Activated T-cell treated with anti-CD3 and anti-CD28 coated beads, Interleukin-2, amount 50 U/mL, for 4 hours (primary cell): Measurements from ENCODE around the gene CISD3. TPM values are rescaled to one million over a fixed set of nuclear protein-coding genes. Genes with fewer than 3 reads are reported as not detected.
A peak's percentile ranks its signal among the peaks of the same experiment; 100 is the strongest.

Experiments
- ATAC-seq, 2 donors: fragments of 200-7000 bp; cut with Tn5 transposase; one replicate each; pipeline ENCODE4 v1.10.0; 2021
- DNase-seq: peaks from one replicate; pipeline ENCODE4 v3.0.0-alpha.2; 2020
- H3K27me3 Mint-ChIP-seq: one replicate; pipeline ENCODE4 v1.8.0; 2021; ENCODE audit warnings: low read depth, mixed read lengths
- H3K36me3 Mint-ChIP-seq: one replicate; pipeline ENCODE4 v1.8.0; 2022; ENCODE audit warnings: mixed read lengths; ENCODE audit not compliant: insufficient read depth
- H3K4me1 Mint-ChIP-seq: one replicate; pipeline ENCODE4 v1.8.0; 2021; ENCODE audit warnings: low read depth, mixed read lengths
- H3K4me3 Mint-ChIP-seq: one replicate; pipeline ENCODE4 v1.8.0; 2021; ENCODE audit warnings: mild to moderate bottlenecking, moderate library complexity, mixed read lengths
- H3K9me3 Mint-ChIP-seq: one replicate; pipeline ENCODE4 v1.8.0; 2021; ENCODE audit warnings: mixed read lengths
- total RNA-seq, 3 donors: library from RNA; stranded (reverse); gene quantifications; one replicate each; pipeline ENCODE4 v1.2.1, GENCODE V29; 2021

Gene CISD3
- total RNA-seq, 3 donors from 2014 or later: 47.2 to 73.3 (median 67.8) TPM

- H3K9me3 Mint-ChIP-seq: no peaks in the 10 kb centered on the region
- H3K4me1 Mint-ChIP-seq: no peaks in the 10 kb centered on the region
- no peaks in the 10 kb centered on the region for H3K36me3 Mint-ChIP-seq
- DNase-seq (no peak), ATAC-seq (no peak)
- peaks cover 11% of the 10 kb centered on the region for H3K27me3 Mint-ChIP-seq
- H3K4me3 Mint-ChIP-seq: no peak overlapping the region
These were observed 10.7 kb downstream of the CISD3 start for GRCh38 chr17:38740806-38741205.

- H3K4me3 Mint-ChIP-seq: no peak overlapping the region
- H3K36me3 Mint-ChIP-seq: no peaks in the 10 kb centered on the region
- no peaks in the 10 kb centered on the region for H3K4me1 Mint-ChIP-seq
- no peaks in the 10 kb centered on the region for H3K9me3 Mint-ChIP-seq
- DNase-seq (no peak), ATAC-seq (no peak)
- peaks cover 18% of the 10 kb centered on the region for H3K27me3 Mint-ChIP-seq
These were observed 11.3 kb downstream of the CISD3 start for GRCh38 chr17:38741461-38741860.

DNA sequence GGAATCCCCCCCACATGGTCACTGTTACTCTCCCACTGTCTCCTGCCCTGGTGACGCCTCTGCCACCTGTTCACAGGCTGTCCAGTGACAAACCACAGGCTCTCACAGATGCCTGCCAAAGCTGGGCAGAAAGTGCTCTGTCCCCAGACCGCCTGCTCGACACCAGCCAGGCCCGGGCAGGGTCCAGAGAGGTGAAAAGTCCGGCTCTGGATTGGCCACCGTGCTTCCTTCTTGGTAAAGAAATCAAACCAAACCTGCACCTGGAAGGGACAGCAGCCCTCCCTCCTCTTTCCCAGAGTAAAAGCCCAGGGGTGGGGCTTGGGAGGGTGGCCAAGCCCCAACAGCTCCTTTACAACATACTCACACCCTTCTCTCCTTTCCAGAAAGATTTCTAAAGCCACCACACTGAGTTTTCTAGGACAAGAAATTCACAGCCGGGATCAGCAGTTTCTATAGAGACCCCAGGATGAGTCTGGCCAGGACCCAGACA lies 11.8 kb downstream of the CISD3 start:
- Mint-ChIP-seq H3K4me1 (peaks cover 4% of the 10 kb centered on the region), H3K9me3 (no peaks in the 10 kb centered on the region), H3K4me3 (no peak overlapping the region), H3K36me3 (no peaks in the 10 kb centered on the region), H3K27me3 (peaks cover 23% of the 10 kb centered on the region)
- DNase-seq (no peak), ATAC-seq (no peak)

DNA sequence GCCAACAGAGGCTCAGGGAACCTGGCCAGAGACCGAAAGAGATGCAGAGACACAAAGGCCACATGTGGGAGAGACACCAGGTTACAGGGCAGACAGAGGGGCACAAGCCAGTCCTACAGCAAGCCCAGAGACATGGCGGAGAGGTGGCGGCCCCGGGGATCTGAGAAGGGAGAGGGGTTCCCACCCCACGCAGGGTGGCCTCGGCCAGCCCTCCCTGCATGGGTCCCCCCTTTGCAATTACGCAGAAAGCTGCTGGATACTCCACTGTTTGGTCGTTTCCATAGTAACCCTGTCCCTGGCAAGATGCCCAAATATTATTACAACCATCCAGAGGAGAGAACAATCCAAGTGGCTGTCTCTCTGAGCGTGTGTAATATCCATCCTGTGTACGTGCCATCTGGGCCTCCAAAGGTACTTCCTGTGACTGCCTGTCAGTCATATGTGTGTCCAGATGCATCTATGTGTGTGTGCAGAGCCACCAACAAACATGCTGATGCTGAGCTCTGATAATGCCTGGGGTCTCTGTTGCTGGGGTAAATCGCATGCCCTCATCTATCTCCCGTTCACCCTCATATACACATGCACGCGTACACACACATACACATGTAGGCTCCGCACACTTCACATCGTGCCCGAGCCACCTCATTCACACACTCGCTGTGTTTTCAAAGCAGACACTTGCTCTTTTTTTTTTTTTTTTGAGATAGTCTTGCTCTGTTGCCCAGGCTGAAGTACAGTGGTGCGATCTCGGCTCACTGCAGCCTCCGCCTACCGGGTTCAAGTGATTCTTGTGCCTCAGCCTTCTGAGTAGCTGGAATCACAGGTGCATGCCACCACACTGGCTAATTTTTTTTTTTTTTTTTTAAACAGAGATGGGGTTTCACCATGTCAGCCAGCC lies 12.5 kb downstream of the CISD3 start:
- Mint-ChIP-seq H3K27me3 (peaks cover 23% of the 10 kb centered on the region), H3K4me3 (no peak overlapping the region), H3K36me3 (no peaks in the 10 kb centered on the region), H3K4me1 (peaks cover 4% of the 10 kb centered on the region), H3K9me3 (no peaks in the 10 kb centered on the region)
- DNase-seq: no peak
- ATAC-seq: no peak

- Mint-ChIP-seq H3K4me1 (peaks cover 5% of the 10 kb centered on the region), H3K27me3 (peaks cover 28% of the 10 kb centered on the region), H3K36me3 (no peaks in the 10 kb centered on the region), H3K4me3 (no peak overlapping the region), H3K9me3 (no peaks in the 10 kb centered on the region)
- DNase-seq (no peak), ATAC-seq (no peak)
These were observed 13.5 kb downstream of the CISD3 start for GRCh38 chr17:38743556-38744171.

DNA sequence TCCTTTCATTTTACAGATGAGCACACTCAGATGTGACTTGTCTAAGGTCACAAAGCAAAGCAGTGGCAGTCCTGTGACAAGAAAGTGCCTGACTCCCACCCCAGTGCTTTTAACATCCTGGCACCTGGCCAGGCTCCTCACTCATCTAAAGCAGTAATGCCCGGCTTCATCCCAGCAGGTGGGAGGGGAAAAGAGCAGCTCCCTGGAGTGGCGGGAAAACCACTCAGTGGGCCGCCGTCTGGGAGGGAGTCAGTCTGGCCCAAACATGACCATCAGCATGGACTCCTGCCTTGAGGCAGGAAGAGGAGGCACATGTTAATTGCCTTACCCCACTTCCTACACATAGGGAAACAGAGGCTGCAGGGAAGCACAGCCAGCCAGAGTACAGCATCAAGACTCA lies 15.4 kb downstream of the CISD3 start:
- Mint-ChIP-seq H3K4me1 (peaks cover 19% of the 10 kb centered on the region), H3K27me3 (peaks cover 43% of the 10 kb centered on the region), H3K9me3 (no peaks in the 10 kb centered on the region), H3K4me3 (no peak overlapping the region), H3K36me3 (no peaks in the 10 kb centered on the region)
- no peak for DNase-seq
- no peak for ATAC-seq

DNA sequence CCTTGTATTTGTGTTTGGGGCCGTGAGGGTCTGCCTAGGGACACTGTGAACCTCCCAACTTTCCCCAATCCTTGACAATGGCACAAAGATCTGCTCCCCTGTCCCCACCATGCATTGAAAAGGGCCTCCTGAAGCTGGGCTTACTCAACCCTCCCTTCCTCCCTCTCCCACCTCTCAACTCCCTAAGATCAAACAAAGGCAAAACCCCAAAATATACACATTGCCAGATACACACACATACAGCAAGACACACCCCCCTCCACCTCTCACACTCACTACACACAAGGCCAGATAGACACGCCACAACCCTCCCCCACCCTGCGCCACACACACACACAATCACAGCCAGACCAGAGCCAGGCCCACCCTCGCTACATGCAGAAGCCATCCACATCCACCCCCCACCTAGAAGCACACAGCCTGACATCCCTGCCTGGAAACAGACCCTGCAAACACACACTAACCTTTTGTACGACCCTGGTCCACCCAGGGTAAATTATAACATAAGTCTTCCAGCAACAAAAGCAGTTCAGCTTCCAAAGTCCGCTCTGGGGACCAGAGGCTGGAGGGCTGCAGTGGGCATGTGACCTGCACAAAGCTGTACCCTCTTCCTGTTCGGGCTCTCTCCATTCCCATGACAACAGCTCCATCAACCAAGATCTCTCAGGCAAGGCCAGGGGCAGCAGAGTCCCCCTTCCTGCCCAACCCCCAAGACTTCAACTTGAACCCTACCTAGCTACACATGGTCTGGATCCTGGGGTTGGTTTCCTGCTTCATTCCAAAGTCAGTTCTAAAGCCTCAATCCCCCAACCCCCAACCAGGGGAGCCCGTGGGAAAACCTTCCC lies 16.1 kb downstream of the CISD3 start:
- ATAC-seq: no peak
- no peaks in the 10 kb centered on the region for H3K9me3 Mint-ChIP-seq
- no peaks in the 10 kb centered on the region for H3K36me3 Mint-ChIP-seq
- H3K4me1 Mint-ChIP-seq: peaks cover 25% of the 10 kb centered on the region
- H3K27me3 Mint-ChIP-seq: peaks cover 49% of the 10 kb centered on the region
- H3K4me3 Mint-ChIP-seq: peak overlapping the region; percentile 68
- no peak for DNase-seq

GRCh38 chr17:38746849-38747462 lies 16.8 kb downstream of the CISD3 start:
- peaks cover 31% of the 10 kb centered on the region for H3K4me1 Mint-ChIP-seq
- peaks cover 52% of the 10 kb centered on the region for H3K27me3 Mint-ChIP-seq
- H3K4me3 Mint-ChIP-seq: peak overlapping the region; percentile 68
- ATAC-seq (no peak), DNase-seq (no peak)
- no peaks in the 10 kb centered on the region for H3K9me3 Mint-ChIP-seq
- peaks cover 2% of the 10 kb centered on the region for H3K36me3 Mint-ChIP-seq

- Mint-ChIP-seq H3K36me3 (peaks cover 3% of the 10 kb centered on the region), H3K27me3 (peaks cover 52% of the 10 kb centered on the region), H3K4me3 (peak overlapping the region; percentile 68), H3K9me3 (no peaks in the 10 kb centered on the region), H3K4me1 (peaks cover 35% of the 10 kb centered on the region)
- DNase-seq (no peak), ATAC-seq (no peak)
These were observed 17.5 kb downstream of the CISD3 start for GRCh38 chr17:38747463-38748148.

- H3K9me3 Mint-ChIP-seq: no peaks in the 10 kb centered on the region
- peaks cover 38% of the 10 kb centered on the region for H3K4me1 Mint-ChIP-seq
- peak within 1 kb of the TSS; percentile 68 for H3K4me3 Mint-ChIP-seq
- ATAC-seq (no peak), DNase-seq (no peak)
- H3K27me3 Mint-ChIP-seq: peaks cover 50% of the 10 kb centered on the region
- H3K36me3 Mint-ChIP-seq: peaks cover 5% of the 10 kb centered on the region
These were observed 18.2 kb downstream of the CISD3 start, which contains the start of gene PCGF2 for GRCh38 chr17:38748149-38748891. PCGF2 (minus strand) TSS chr17:38748336; CDS start chr17:38740402, 7,934 bp downstream.

DNA sequence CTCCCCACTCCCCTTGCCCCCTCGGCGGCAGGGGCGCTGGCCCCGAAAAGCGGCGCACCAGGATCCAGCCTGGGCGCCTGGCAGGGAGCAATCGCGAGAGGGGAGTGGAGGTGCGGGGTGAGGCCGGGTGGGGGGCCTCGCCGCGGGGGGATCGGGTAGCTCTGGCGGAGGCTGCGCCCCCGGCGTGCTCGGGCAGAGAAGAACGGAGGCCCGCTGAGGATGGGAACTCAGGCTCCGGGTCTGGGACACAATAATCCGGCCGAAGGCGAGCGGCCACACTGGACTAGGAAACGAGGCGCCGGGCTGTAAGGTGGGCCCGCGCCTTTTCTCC lies 18.7 kb downstream of the CISD3 start:
- Mint-ChIP-seq H3K4me1 (peaks cover 43% of the 10 kb centered on the region), H3K9me3 (no peaks in the 10 kb centered on the region), H3K36me3 (peaks cover 8% of the 10 kb centered on the region), H3K27me3 (peaks cover 49% of the 10 kb centered on the region), H3K4me3 (peak overlapping the region; percentile 64)
- no peak for ATAC-seq
- DNase-seq: no peak

GRCh38 chr17:38749223-38750043 lies 19.3 kb downstream of the CISD3 start:
- ATAC-seq (no peak), DNase-seq (no peak)
- Mint-ChIP-seq H3K9me3 (no peaks in the 10 kb centered on the region), H3K36me3 (peaks cover 10% of the 10 kb centered on the region), H3K4me3 (peak overlapping the region; percentile 99), H3K27me3 (peaks cover 49% of the 10 kb centered on the region), H3K4me1 (peaks cover 45% of the 10 kb centered on the region)
